ENCODE data around the gene PEAK1. TPM values are rescaled to one million over a fixed set of nuclear protein-coding genes. Genes with fewer than 3 reads are reported as not detected.

The PEAK1 gene
- total RNA-seq, 1 donor from 2014 or later = 125 TPM

- Mint-ChIP-seq H3K27me3 (ENCODE audit: unreplicated experiment) (no peaks in the 10 kb centered on the region), H3K4me3 (ENCODE audit: unreplicated experiment) (no peak overlapping the region), H3K27ac (ENCODE audit: unreplicated experiment) (peak overlapping the region; percentile 38), H3K9me3 (ENCODE audit: unreplicated experiment) (no peaks in the 10 kb centered on the region), H3K4me1 (ENCODE audit: unreplicated experiment) (peaks cover 24% of the 10 kb centered on the region), H3K36me3 (ENCODE audit: unreplicated experiment) (peaks cover 27% of the 10 kb centered on the region)
- no peak for DNase-seq (ENCODE audit: extremely low spot score, unreplicated experiment)
- no peak for TF ChIP-seq CTCF (IDR thresholded peaks at IDR 0.05)
Measured at GRCh38 chr15:77346245-77347036, 73.5 kb downstream of the PEAK1 start.

- H3K9me3 Mint-ChIP-seq (ENCODE audit: unreplicated experiment) = no peaks in the 10 kb centered on the region
- H3K4me3 Mint-ChIP-seq (ENCODE audit: unreplicated experiment) = no peak overlapping the region
- no peak for TF ChIP-seq CTCF (IDR thresholded peaks at IDR 0.05)
- no peak for DNase-seq (ENCODE audit: extremely low spot score, unreplicated experiment)
- peaks cover 35% of the 10 kb centered on the region for H3K4me1 Mint-ChIP-seq (ENCODE audit: unreplicated experiment)
- H3K27me3 Mint-ChIP-seq (ENCODE audit: unreplicated experiment) = no peaks in the 10 kb centered on the region
- peaks cover 30% of the 10 kb centered on the region for H3K36me3 Mint-ChIP-seq (ENCODE audit: unreplicated experiment)
- no peak overlapping the region for H3K27ac Mint-ChIP-seq (ENCODE audit: unreplicated experiment)
Measured at GRCh38 chr15:77342807-77343206, 77.1 kb downstream of the PEAK1 start.

GRCh38 chr15:77340245-77340644 is 79.7 kb downstream of the PEAK1 start:
- H3K27ac Mint-ChIP-seq (ENCODE audit: unreplicated experiment) = peak overlapping the region; percentile 27

GRCh38 chr15:77336006-77336405 is 83.9 kb downstream of the PEAK1 start:
- no peak for TF ChIP-seq CTCF (IDR thresholded peaks at IDR 0.05)
- Mint-ChIP-seq H3K4me1 (ENCODE audit: unreplicated experiment) (peaks cover 31% of the 10 kb centered on the region), H3K27ac (ENCODE audit: unreplicated experiment) (no peak overlapping the region), H3K4me3 (ENCODE audit: unreplicated experiment) (no peak overlapping the region), H3K36me3 (ENCODE audit: unreplicated experiment) (peaks cover 5% of the 10 kb centered on the region), H3K9me3 (ENCODE audit: unreplicated experiment) (no peaks in the 10 kb centered on the region), H3K27me3 (ENCODE audit: unreplicated experiment) (no peaks in the 10 kb centered on the region)
- DNase-seq (ENCODE audit: extremely low spot score, unreplicated experiment) = no peak

More at GRCh38 chr15:77340245-77340644, 79.7 kb downstream of the PEAK1 start:
- H3K4me3 Mint-ChIP-seq (ENCODE audit: unreplicated experiment) = no peak overlapping the region
- no peak for TF ChIP-seq CTCF (IDR thresholded peaks at IDR 0.05)
- H3K27me3 Mint-ChIP-seq (ENCODE audit: unreplicated experiment) = no peaks in the 10 kb centered on the region
- peaks cover 17% of the 10 kb centered on the region for H3K36me3 Mint-ChIP-seq (ENCODE audit: unreplicated experiment)
- H3K4me1 Mint-ChIP-seq (ENCODE audit: unreplicated experiment) = peaks cover 41% of the 10 kb centered on the region
- no peak for DNase-seq (ENCODE audit: extremely low spot score, unreplicated experiment)
- H3K9me3 Mint-ChIP-seq (ENCODE audit: unreplicated experiment) = no peaks in the 10 kb centered on the region

GRCh38 chr15:77335298-77335697 is 84.6 kb downstream of the PEAK1 start:
- peaks cover 32% of the 10 kb centered on the region for H3K4me1 Mint-ChIP-seq (ENCODE audit: unreplicated experiment)
- peaks cover 5% of the 10 kb centered on the region for H3K36me3 Mint-ChIP-seq (ENCODE audit: unreplicated experiment)

More at GRCh38 chr15:77335298-77335697, 84.6 kb downstream of the PEAK1 start:
- TF ChIP-seq CTCF (IDR thresholded peaks at IDR 0.05) = no peak
- Mint-ChIP-seq H3K9me3 (ENCODE audit: unreplicated experiment) (no peaks in the 10 kb centered on the region), H3K4me3 (ENCODE audit: unreplicated experiment) (no peak overlapping the region), H3K27ac (ENCODE audit: unreplicated experiment) (no peak overlapping the region), H3K27me3 (ENCODE audit: unreplicated experiment) (no peaks in the 10 kb centered on the region)
- DNase-seq (ENCODE audit: extremely low spot score, unreplicated experiment) = no peak
